PFSK-1 (cell line): Measurements from ENCODE around the gene THEM5.

ENCODE experiments used
- FOXP2 ChIP-seq: optimal IDR thresholded peaks from 2 replicates; pipeline ENCODE3; 2011; ENCODE audit warnings: borderline replicate concordance, control low read depth, inconsistent platforms; ENCODE audit not compliant: insufficient read depth; ENCODE audit errors: extremely low read length, extremely low read depth
- POLR2AphosphoS5 ChIP-seq: IDR thresholded peaks from 2 replicates; pipeline ENCODE4 v1.6.1; 2012; ENCODE audit warnings: low read depth, mild to moderate bottlenecking, control low read depth, low read length, moderate library complexity
- REST ChIP-seq, 2 experiments: IDR thresholded peaks; 2 replicates each; pipeline versions ENCODE4 v1.6.1 to v1.8.0; 2011 to 2012; ENCODE audit warnings: low read depth in 2 of 2, low read length in 2 of 2, control low read depth in 1 of 2, inconsistent platforms in 1 of 2, mild to moderate bottlenecking in 1 of 2, moderate library complexity in 1 of 2; ENCODE audit not compliant: insufficient read depth in 1 of 2
- SIN3A ChIP-seq: IDR thresholded peaks from 2 replicates; pipeline ENCODE4 v1.6.1; 2012; ENCODE audit warnings: mild to moderate bottlenecking, low read length, moderate library complexity, borderline replicate concordance; ENCODE audit not compliant: insufficient read depth
- TAF1 ChIP-seq: IDR thresholded peaks from 2 replicates; pipeline ENCODE4 v1.6.1; 2012; ENCODE audit warnings: low read length, control low read depth, borderline replicate concordance; ENCODE audit not compliant: insufficient read depth

THEM5 gene

GRCh38 chr1:151803915-151804314, 49.6 kb downstream of the THEM5 start:
- no peak for TF ChIP-seq POLR2AphosphoS5
- TF ChIP-seq SIN3A, result no peak
- no peak for TF ChIP-seq TAF1
- TF ChIP-seq REST (IDR thresholded peaks at IDR 0.05; ENCODE audit: insufficient read depth in 1 of 2, low read depth in 2 of 2, low read length in 2 of 2), result no peak
- TF ChIP-seq FOXP2, result no peak

DNA sequence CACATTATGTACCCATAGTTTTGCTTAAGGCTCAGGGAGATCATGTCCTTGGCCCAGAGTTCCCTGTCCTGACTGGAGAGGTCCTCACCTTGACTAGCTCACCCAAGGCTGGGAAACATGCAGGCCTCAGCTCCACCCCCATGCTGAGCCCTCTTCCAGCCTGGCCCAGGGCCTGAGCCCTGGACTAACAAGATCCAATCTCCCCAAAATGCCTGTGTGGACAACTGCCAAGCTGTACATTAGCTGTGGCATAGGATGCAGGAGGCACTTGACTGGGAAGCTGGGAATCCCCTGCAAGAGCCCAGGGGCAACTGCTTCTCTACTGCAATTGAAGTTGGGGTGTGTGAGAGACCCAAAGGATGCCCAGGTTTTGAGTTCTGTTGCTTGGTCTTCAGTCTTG, 50.3 kb downstream of the THEM5 start:
- TF ChIP-seq POLR2AphosphoS5 (no peak), TAF1 (no peak), REST (IDR thresholded peaks at IDR 0.05; ENCODE audit: insufficient read depth in 1 of 2, low read depth in 2 of 2, low read length in 2 of 2) (no peak), FOXP2 (no peak), SIN3A (no peak)

DNA sequence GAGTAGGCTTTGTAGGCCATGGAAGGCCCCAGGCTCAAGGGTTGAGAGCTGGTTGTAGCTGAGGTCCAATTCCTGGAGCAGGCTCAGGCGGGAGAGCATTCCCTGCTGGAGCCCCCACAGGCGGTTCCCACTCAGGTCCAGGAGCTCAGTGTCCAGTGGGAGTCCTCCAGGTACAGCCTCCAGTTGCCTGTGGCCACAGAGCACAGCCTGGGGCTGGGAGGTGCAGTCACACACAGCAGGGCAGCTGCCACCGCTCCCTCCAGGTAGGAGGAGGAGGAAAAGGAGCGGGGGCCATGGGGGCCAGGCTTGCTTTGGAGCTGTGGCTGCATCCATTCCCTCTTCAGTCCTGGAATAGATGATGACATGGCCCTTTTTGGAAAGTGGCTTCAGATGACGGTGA, 51.1 kb downstream of the THEM5 start:
- TF ChIP-seq SIN3A (no peak), REST (IDR thresholded peaks at IDR 0.05; ENCODE audit: insufficient read depth in 1 of 2, low read depth in 2 of 2, low read length in 2 of 2) (no peak), POLR2AphosphoS5 (no peak), TAF1 (no peak), FOXP2 (no peak)

DNA sequence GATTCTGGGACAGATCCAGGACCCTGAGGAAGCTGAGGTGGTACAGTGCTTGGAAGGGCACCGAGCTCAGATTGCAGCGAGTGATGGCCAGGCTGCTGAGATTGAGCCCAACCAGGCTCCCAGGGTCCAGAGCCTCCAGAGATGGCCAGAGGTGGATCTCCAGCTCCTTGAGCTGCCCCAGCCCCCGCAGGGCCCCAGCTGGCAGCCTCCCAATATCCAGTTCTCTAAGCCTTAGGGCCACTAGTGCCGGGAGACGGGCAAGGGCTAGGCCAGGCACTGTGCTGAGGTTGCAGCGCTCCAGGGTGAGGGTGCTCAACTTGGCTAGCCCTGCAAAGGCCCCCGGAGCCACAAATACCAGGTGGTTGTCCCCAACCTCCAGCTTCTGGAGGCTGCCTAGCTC, 51.7 kb downstream of the THEM5 start:
- no peak for TF ChIP-seq SIN3A
- no peak for TF ChIP-seq POLR2AphosphoS5
- no peak for TF ChIP-seq FOXP2
- TF ChIP-seq TAF1, result no peak
- TF ChIP-seq REST (IDR thresholded peaks at IDR 0.05; ENCODE audit: insufficient read depth in 1 of 2, low read depth in 2 of 2, low read length in 2 of 2), result no peak

DNA sequence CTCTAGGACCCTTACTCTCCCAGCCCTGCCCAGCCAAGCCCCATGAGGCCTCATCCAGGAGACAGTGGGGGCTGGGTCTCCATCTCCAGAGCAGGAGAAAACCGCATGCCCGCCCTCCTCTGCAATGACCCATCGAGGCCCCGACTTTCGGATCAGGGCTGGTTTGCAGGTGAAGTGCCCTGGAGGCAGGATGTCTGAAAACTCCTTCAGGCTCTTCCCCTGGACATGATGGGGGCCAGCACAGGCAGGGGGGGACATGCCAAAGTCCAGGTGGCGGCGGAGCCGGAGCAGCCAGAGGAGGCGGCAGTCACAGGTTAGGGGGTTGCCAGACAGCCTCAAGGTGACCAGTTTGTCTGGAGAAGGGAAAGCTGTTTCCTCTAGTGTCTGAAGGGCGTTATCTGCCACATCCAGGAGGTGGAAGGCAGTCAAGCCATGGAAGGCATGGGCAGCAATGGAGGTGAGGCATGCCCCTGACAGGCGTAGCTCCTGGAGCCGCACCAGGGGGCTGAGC, 52.1 kb downstream of the THEM5 start:
- TF ChIP-seq POLR2AphosphoS5 (no peak), SIN3A (no peak), FOXP2 (no peak), REST (IDR thresholded peaks at IDR 0.05; ENCODE audit: insufficient read depth in 1 of 2, low read depth in 2 of 2, low read length in 2 of 2) (no peak)
